Brain microvascular endothelial cell (primary cell): ENCODE data around the gene CUX1.

Experiments used
- DNase-seq: peaks from one replicate; pipeline ENCODE4 v3.0.0-alpha.2; 2020
- H3K27ac ChIP-seq: fragments of 250-450 bp; sonication (Bioruptor Pico); 2 replicates; pipeline ENCODE4 v1.5.1; 2020; ENCODE audit warnings: mild to moderate bottlenecking, moderate library complexity
- H3K27me3 ChIP-seq: fragments of 250-450 bp; sonication (Bioruptor Pico); replicated peaks from 2 replicates; pipeline ENCODE4 v1.5.1; 2020; ENCODE audit warnings: mild to moderate bottlenecking
- H3K36me3 ChIP-seq: fragments of 250-450 bp; sonication (Bioruptor Pico); replicated peaks from 2 replicates; pipeline ENCODE4 v1.5.1; 2020; ENCODE audit warnings: mild to moderate bottlenecking
- H3K4me3 ChIP-seq: 2 replicates; pipeline ENCODE4 v1.5.1; 2011; ENCODE audit warnings: low read depth, mild to moderate bottlenecking, control low read depth, low read length, moderate library complexity
- CTCF ChIP-seq: IDR thresholded peaks from 2 replicates; pipeline ENCODE4 v1.5.1; 2011; ENCODE audit warnings: low read depth, mild to moderate bottlenecking, moderate library complexity, low read length, control low read depth, inconsistent platforms; ENCODE audit errors: missing control alignments
- in situ Hi-C: cut with HindIII; loops from 2 replicates; pipeline ENCODE4 v1.10.0; 2017; ENCODE audit warnings: low sequenced_read_pairs, low pct_ligation_motif_present

CUX1 gene

GRCh38 chr7:101933688-101934121 is 116.3 kb downstream of the CUX1 start:
- no peak overlapping the region for H3K4me3 ChIP-seq
- no peak for TF ChIP-seq CTCF
- no peaks in the 10 kb centered on the region for H3K27me3 ChIP-seq
- no peak overlapping the region for H3K27ac ChIP-seq
- H3K36me3 ChIP-seq: no peaks in the 10 kb centered on the region
- DNase-seq: no peak
- in situ Hi-C loops: no loop called here

- TF ChIP-seq CTCF: no peak
- in situ Hi-C loops: no loop called here
Observed at GRCh38 chr7:101934618-101935017, 117.2 kb downstream of the CUX1 start.

GRCh38 chr7:101935521-101936141 is 118.2 kb downstream of the CUX1 start:
- no peak for TF ChIP-seq CTCF
- H3K27ac ChIP-seq: no peak overlapping the region
- in situ Hi-C loops: no loop called here
- no peaks in the 10 kb centered on the region for H3K36me3 ChIP-seq
- no peaks in the 10 kb centered on the region for H3K27me3 ChIP-seq
- no peak for DNase-seq
- no peak overlapping the region for H3K4me3 ChIP-seq

More at GRCh38 chr7:101934618-101935017, 117.2 kb downstream of the CUX1 start:
- H3K27ac ChIP-seq: no peak overlapping the region
- H3K4me3 ChIP-seq: no peak overlapping the region
- no peaks in the 10 kb centered on the region for H3K27me3 ChIP-seq
- DNase-seq: no peak
- H3K36me3 ChIP-seq: no peaks in the 10 kb centered on the region

GRCh38 chr7:101936223-101936610 is 118.8 kb downstream of the CUX1 start:
- no peak for TF ChIP-seq CTCF
- DNase-seq: no peak
- no peak overlapping the region for H3K27ac ChIP-seq
- in situ Hi-C loops: no loop called here
- H3K36me3 ChIP-seq: no peaks in the 10 kb centered on the region
- peak overlapping the region; percentile 22 for H3K4me3 ChIP-seq
- no peaks in the 10 kb centered on the region for H3K27me3 ChIP-seq

GRCh38 chr7:101936611-101937231 is 119.3 kb downstream of the CUX1 start:
- in situ Hi-C loops: no loop called here
- no peak for DNase-seq
- Histone ChIP-seq H3K27me3 (no peaks in the 10 kb centered on the region), H3K4me3 (peak overlapping the region; percentile 22), H3K36me3 (no peaks in the 10 kb centered on the region), H3K27ac (no peak overlapping the region)
- TF ChIP-seq CTCF: no peak
